Activated naive CD4-positive, alpha-beta T cell treated with anti-CD3 and anti-CD28 coated beads, Interleukin-2, amount 10 ng/mL, durations not matched to agents 7 days and 5 days (primary cell): ENCODE data around the gene SLAMF1.
A peak's percentile ranks its signal among the peaks of the same experiment; 100 is the strongest.
"Not testable (repeated sequence)": the region's sequence is repeated elsewhere in the genome, so short reads cannot be mapped to it uniquely, and the experiment has no call there.

Source experiments
- CTCF ChIA-PET: fragments of 350-600 bp; sonication (Branson Sonifier 250); formaldehyde crosslinking; loops from one replicate; lab custom pipeline; 2021; ENCODE audit warnings: antibody characterized with exemption; lab: Charles Lee
- DNase-seq: peaks from one replicate; pipeline ENCODE4 v3.0.0-alpha.2; 2020
- H3K27ac Mint-ChIP-seq: one replicate; pipeline ENCODE4 v1.8.0; 2021; ENCODE audit warnings: mild to moderate bottlenecking, moderate library complexity, mixed read lengths
- H3K27me3 Mint-ChIP-seq: one replicate; pipeline ENCODE4 v1.8.0; 2021; ENCODE audit warnings: mild to moderate bottlenecking, mixed read lengths
- H3K36me3 Mint-ChIP-seq: one replicate; pipeline ENCODE4 v1.8.0; 2021; ENCODE audit warnings: mixed read lengths
- H3K4me1 Mint-ChIP-seq: one replicate; pipeline ENCODE4 v1.8.0; 2021; ENCODE audit warnings: mixed read lengths
- H3K4me3 Mint-ChIP-seq: one replicate; pipeline ENCODE4 v1.8.0; 2021; ENCODE audit warnings: mild to moderate bottlenecking, moderate library complexity, mixed read lengths
- H3K9me3 Mint-ChIP-seq: one replicate; pipeline ENCODE4 v1.8.0; 2021; ENCODE audit warnings: mixed read lengths

The SLAMF1 gene

DNA sequence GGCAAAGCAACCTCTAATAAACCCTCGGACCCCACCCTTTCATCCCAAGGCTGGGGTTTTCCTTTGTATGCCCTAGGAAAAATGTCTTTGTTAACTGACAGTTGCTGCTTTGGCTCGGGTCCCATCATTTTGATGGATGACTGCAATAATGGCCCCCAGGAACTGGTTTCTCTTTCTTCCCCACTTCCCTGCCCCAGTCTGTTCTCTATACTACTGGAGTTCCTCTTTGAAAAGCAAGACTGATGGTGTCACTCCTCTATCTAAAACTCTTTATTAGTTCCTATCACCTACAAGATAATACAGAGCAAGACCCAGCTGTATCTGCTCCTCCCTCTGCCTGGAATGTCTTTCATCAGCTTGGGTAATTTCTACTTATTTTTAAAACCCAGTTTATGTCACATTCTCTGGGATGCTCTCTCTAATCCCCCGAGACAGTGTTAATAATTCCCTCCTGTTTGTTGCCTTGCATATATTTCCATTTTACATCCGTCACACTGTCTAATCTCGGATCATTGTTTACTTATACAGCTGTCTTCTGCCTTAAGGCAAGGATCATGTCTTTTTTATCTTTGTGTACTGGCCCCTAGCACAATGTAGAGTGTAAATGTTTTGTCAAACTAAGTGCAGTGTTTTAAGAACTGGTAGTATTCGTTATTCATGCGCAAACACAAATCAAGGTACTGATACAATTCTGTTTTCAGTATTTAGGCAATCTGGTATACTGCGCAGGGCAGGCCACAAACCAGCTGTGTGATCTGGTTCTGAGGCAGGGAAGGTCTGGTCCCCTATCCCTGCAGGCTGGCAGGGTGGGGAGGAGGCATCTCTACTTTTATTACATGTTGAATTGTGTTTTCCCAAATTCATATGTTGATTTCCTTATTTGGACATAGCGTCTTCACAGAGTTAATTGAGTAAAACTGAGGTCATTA lies 16.1 kb downstream of the SLAMF1 start:
- Mint-ChIP-seq H3K36me3 (peaks cover 82% of the 10 kb centered on the region), H3K4me1 (peaks cover 95% of the 10 kb centered on the region), H3K9me3 (no peaks in the 10 kb centered on the region), H3K27ac (peak overlapping the region; percentile 97), H3K4me3 (peak overlapping the region; percentile 64), H3K27me3 (no peaks in the 10 kb centered on the region)
- CTCF ChIA-PET = interaction anchor here (0.9 to 2.4 kb wide), 6 partner anchors 12 to 50 kb away, joined by 3 to 14 read pairs (median 6); partner anchors contain the start of gene SLAMF1
- no peak for DNase-seq

DNA sequence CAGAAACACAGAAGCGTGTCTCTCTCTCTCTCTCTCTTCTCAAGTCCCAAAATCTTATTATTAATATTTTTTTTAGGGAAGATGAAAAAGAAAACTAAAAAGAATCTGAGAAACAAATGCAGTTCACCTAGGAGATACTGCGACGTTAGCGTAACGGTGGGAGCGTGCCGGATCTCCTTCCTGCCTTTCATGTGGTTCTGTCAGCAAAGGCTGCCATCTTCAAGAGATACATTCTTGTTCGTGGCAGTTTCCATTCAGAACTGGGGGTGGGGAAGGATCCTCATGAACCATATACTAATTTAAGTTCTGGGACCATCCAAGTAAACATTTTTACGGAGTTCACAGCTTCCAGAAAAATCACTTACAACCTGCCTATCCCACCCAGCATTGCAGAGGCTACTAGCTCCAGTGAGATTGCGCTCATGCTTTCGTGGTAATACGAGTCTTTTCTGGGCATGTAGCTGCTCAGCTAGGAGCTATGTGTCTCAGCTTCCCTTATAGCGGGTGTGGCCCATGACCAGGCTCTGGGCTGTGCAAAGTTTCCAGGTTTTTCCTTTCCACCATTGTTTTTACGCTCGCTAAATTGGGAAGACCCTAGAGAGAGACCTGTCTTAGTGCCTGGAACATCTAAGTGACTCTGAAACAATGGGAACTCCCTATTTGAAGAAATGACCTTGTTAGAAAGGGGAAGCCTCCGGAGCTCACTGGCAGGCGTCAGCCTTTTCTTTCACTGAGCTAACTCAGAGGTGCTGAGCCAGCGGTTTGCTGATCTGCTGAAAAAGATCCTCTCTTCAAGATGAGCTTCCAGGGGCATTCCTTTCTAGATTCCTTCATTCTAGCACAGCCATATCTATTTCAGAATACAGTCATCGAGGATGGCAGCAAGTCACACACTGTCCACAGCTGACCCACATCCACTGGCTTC lies 17.3 kb downstream of the SLAMF1 start:
- Mint-ChIP-seq H3K4me1 (peaks cover 97% of the 10 kb centered on the region), H3K4me3 (peak overlapping the region; percentile 64), H3K9me3 (no peaks in the 10 kb centered on the region), H3K27me3 (no peaks in the 10 kb centered on the region), H3K36me3 (peaks cover 83% of the 10 kb centered on the region), H3K27ac (peak overlapping the region; percentile 97)
- peak; percentile 91 for DNase-seq
- CTCF ChIA-PET = interaction anchor here (0.7 to 4.3 kb wide), 9 partner anchors 10 to 201 kb away, joined by 3 to 23 read pairs (median 4); partner anchors contain the start of gene SLAMF1

DNA sequence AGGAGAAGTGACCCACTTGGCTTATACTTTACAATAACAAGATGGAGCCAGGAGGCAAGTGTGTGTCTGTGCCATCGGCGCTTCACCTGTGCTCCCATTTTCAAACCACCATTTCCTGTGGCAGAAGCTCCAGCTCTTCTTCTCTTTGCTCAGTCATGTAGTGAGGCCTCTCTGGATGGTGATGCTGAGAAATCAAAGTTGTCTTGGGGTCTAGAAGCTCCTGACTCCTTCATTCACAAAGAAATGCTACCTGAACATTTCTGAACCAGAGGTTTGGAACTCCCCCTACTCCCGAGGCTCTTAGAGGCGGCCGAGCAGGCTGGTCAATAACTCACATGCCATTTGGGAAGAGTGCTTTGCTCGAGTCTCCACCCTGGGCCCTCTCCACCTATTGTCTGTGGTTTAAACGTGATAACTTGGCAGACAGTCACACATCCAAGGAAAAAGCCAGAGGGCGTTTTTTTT lies 18.0 kb downstream of the SLAMF1 start:
- no peaks in the 10 kb centered on the region for H3K9me3 Mint-ChIP-seq
- CTCF ChIA-PET = interaction anchor here (0.6 to 4.3 kb wide), 13 partner anchors 10 to 200 kb away, joined by 3 to 23 read pairs (median 4); partner anchors contain the start of gene SLAMF1
- peak overlapping the region; percentile 97 for H3K27ac Mint-ChIP-seq
- DNase-seq = peak; percentile 57
- peaks cover 82% of the 10 kb centered on the region for H3K36me3 Mint-ChIP-seq
- H3K27me3 Mint-ChIP-seq = no peaks in the 10 kb centered on the region
- peaks cover 97% of the 10 kb centered on the region for H3K4me1 Mint-ChIP-seq
- H3K4me3 Mint-ChIP-seq = peak overlapping the region; percentile 63

DNA sequence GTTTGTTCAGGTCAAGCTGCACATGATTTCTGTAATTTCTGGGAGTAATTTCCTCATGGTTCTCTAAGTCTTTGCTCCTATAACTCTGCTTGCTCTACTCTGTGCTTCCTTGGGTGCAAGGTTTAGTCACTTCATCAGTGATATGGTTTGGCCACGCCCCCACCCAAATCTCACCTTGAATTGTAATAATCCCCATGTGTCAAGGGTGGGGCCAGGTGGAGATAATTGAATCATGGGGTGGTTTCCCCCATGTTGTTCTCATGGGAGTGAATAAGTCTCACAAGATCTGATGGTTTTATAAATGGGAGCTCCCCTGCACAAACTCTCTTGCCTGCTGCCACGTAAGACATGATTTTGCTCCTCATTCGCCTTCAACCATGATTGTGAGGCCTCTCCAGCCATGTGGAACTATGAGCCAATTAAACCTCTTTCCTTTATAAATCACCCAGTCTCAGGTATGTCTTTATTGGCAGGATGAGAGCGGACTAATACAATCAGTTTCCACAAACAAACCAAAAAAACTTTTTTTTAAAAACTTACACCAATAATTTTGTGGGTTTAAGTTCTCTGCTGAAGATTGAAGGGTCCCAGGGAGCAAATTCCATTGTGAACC lies 19.1 kb downstream of the SLAMF1 start:
- peak overlapping the region; percentile 3 for H3K4me3 Mint-ChIP-seq
- H3K27me3 Mint-ChIP-seq, DNase-seq, H3K9me3 Mint-ChIP-seq: not testable (repeated sequence)
- H3K36me3 Mint-ChIP-seq = peaks cover 82% of the 10 kb centered on the region
- peaks cover 97% of the 10 kb centered on the region for H3K4me1 Mint-ChIP-seq
- peak overlapping the region; percentile 97 for H3K27ac Mint-ChIP-seq
- CTCF ChIA-PET = interaction anchor here (0.9 to 4.3 kb wide), 11 partner anchors 9 to 199 kb away, joined by 3 to 23 read pairs (median 4); no protein-coding TSS in a partner anchor

DNA sequence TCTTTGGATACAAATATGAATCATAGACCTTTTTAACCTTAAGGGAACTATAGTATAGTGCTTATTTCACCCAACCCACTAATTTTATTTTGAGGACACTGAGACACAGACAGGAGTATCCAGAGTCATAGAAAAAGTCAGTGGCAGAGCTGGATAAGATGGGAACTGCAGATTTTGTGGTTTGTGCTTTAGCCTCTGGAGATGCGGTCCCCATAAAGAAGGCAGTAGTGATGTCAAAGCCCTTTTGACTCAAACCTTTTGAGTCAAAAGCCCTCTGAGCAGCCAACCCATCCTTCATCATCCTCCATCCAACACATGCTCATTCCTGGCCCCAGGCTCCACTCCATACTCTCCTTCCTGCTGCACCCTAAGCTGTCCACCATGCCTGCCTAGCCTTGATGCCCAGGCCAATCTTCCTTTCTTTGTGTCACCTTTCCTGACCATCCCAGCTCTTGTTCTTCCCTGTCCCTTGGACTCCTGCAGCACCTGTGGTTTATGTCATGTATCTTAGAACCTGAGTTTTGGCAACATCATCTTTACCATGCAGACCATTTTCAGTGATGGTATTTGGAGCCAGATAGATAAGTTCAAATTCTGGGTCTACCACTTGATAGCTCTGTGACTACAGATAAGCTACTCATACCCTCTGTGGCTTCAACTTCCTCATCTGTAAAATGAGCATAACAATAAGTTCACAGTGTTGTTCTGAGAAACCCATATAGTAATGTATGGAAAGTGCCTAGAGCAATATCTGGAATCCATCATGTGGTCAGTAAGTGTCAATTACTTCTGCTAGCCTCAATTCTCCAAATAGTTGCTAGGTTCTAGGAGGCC lies 20.1 kb downstream of the SLAMF1 start:
- Mint-ChIP-seq H3K27ac (peak overlapping the region; percentile 97), H3K27me3 (no peaks in the 10 kb centered on the region), H3K9me3 (no peaks in the 10 kb centered on the region), H3K4me1 (peaks cover 99% of the 10 kb centered on the region), H3K4me3 (peak overlapping the region; percentile 40), H3K36me3 (peaks cover 84% of the 10 kb centered on the region)
- no peak for DNase-seq
- CTCF ChIA-PET = interaction anchor here (0.8 to 4.3 kb wide), 10 partner anchors 8 to 84 kb away, joined by 3 to 23 read pairs (median 4); partner anchors contain the start of gene CD48

DNA sequence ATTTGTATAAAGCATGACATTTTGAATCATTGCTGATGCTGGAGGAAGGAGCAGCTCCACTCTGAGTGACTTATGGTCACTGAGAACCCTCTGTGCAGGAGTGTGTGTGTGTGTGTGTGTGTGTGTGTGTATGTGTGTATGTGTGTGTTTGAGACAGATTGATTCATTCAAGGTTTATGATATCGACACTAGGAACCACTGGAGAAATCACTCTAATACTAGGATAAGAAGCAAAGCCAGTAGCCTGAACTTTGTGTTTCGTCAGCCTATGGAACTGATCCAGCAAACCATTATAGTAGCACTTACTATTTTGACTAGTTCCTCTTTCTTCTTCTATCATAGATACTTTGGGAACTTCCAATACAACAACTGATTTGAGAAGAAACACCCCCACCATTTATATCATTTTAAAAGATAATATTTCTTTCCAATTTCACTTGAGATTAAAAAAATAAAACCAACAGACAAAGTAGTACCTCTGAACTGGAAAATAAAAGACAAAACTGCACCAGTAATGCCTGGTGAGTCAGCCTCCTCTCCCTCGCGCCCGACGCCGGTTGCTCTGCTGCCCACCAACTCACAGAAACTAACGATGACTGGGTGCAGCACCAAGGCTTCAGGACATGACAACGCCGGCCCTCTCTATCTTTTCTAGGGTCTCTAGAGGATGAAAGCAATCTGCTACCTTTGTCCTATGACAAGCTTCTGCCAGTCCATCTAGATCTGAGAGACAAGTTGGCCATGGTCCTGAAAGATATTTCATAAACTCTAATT lies 20.9 kb downstream of the SLAMF1 start:
- DNase-seq = peak; percentile 39
- no peaks in the 10 kb centered on the region for H3K27me3 Mint-ChIP-seq
- peaks cover 99% of the 10 kb centered on the region for H3K4me1 Mint-ChIP-seq
- peak overlapping the region; percentile 97 for H3K27ac Mint-ChIP-seq
- no peaks in the 10 kb centered on the region for H3K9me3 Mint-ChIP-seq
- peaks cover 83% of the 10 kb centered on the region for H3K36me3 Mint-ChIP-seq
- no peak overlapping the region for H3K4me3 Mint-ChIP-seq
- CTCF ChIA-PET = interaction anchor here (0.9 to 4.3 kb wide), 7 partner anchors 14 to 85 kb away, joined by 3 to 23 read pairs (median 4); partner anchors contain the start of gene CD48

DNA sequence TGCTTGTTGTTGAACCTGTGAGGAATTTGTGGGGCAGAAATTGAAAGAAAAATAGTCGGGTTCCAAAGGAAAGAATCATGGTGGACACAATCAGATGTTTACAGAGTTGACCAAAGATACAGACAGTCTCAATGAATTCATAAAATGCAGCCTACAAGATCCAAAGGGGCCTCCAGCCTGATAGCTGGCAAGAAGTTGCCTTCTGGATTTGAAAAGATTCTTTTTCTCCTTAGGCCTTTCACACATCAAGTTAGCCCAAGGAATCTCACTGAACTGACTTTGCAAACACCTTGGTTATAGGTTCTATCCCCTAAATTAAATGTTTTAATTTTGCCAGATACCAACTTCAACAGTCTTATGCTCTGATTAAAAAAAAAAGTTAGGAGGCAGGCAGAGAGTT lies 21.5 kb downstream of the SLAMF1 start:
- Mint-ChIP-seq H3K36me3 (peaks cover 79% of the 10 kb centered on the region), H3K4me1 (peaks cover 94% of the 10 kb centered on the region), H3K4me3 (no peak overlapping the region), H3K27ac (peak overlapping the region; percentile 72), H3K27me3 (no peaks in the 10 kb centered on the region), H3K9me3 (no peaks in the 10 kb centered on the region)
- CTCF ChIA-PET = interaction anchor here (1.1 to 2.8 kb wide), 3 partner anchors 16 to 50 kb away, joined by 3 to 8 read pairs (median 4); no protein-coding TSS in a partner anchor
- DNase-seq = no peak

DNA sequence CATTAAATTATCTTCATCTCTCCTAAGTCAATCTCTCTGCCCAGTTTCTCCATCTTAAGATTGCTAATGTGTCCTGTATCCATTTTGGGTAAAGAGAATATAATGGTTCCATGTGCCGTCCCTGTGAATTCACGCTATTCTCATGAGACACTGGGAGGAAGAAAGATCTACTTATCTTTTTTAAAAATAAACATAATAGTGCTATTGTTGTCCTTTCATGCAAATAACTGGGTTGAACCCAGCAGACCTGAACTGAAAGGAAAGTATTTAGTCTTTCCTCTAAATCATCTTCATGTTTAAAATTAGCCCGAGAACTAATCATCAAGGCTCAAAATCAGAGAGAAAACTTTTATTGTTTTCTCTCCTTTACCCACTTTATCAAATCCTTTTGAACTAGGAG lies 22.4 kb downstream of the SLAMF1 start:
- Mint-ChIP-seq H3K27me3 (no peaks in the 10 kb centered on the region), H3K27ac (peak overlapping the region; percentile 72), H3K36me3 (peaks cover 83% of the 10 kb centered on the region), H3K9me3 (no peaks in the 10 kb centered on the region), H3K4me3 (no peak overlapping the region), H3K4me1 (peaks cover 93% of the 10 kb centered on the region)
- no peak for DNase-seq
- CTCF ChIA-PET = interaction anchor here (1.1 to 2.8 kb wide), 4 partner anchors 15 to 51 kb away, joined by 3 to 8 read pairs (median 4); no protein-coding TSS in a partner anchor

DNA sequence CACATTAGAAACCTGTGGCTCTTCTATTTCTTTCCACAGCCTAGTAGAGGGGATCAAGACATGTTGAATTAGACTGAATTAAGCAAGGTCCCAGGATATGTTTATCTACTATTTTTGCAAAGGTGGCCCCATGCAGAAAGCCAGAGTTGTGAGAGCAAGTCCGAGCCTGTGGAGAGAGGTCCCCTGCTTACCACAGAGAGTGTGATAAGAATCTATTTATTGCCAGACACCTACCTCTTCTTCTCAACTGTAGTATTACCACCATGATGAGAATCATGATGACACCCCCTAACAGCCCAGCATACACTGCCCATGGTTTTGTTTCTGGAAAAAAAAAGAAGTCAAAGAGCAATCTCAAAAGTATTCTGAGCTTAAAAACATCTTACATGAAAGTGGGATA lies 23.0 kb downstream of the SLAMF1 start:
- Mint-ChIP-seq H3K27ac (peak overlapping the region; percentile 91), H3K27me3 (no peaks in the 10 kb centered on the region), H3K9me3 (peaks cover 5% of the 10 kb centered on the region), H3K36me3 (peaks cover 87% of the 10 kb centered on the region), H3K4me3 (no peak overlapping the region), H3K4me1 (peaks cover 94% of the 10 kb centered on the region)
- CTCF ChIA-PET = interaction anchor here (0.9 to 2.3 kb wide), 5 partner anchors 15 to 51 kb away, joined by 3 to 9 read pairs (median 4); partner anchors contain the start of gene SLAMF1
- no peak for DNase-seq

DNA sequence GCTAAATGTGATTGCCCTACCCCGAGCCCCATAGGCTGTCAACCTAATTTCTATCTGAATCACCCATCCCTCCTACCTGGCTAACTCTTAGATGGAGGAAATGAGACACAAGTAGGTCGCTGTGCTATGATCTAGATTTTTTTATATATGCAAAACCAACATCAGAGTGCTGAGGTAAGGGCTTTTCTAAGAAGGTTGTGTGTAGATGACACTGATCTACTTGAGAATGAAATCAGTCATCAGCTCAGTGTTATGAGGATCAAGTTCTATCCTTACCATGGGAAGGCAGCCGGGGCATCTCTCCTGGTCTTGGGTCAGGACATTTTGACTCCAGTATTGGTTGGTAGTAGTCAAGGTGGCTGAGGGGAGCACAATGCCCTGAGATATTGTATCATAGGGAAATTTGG lies 23.6 kb downstream of the SLAMF1 start:
- Mint-ChIP-seq H3K27me3 (no peaks in the 10 kb centered on the region), H3K27ac (peak overlapping the region; percentile 91), H3K4me3 (peak overlapping the region; percentile 27), H3K9me3 (peaks cover 7% of the 10 kb centered on the region), H3K4me1 (peaks cover 92% of the 10 kb centered on the region), H3K36me3 (peaks cover 85% of the 10 kb centered on the region)
- CTCF ChIA-PET = interaction anchor here (0.9 to 2.3 kb wide), 4 partner anchors 14 to 52 kb away, joined by 3 to 9 read pairs (median 4); partner anchors contain the start of gene SLAMF1
- no peak for DNase-seq

DNA sequence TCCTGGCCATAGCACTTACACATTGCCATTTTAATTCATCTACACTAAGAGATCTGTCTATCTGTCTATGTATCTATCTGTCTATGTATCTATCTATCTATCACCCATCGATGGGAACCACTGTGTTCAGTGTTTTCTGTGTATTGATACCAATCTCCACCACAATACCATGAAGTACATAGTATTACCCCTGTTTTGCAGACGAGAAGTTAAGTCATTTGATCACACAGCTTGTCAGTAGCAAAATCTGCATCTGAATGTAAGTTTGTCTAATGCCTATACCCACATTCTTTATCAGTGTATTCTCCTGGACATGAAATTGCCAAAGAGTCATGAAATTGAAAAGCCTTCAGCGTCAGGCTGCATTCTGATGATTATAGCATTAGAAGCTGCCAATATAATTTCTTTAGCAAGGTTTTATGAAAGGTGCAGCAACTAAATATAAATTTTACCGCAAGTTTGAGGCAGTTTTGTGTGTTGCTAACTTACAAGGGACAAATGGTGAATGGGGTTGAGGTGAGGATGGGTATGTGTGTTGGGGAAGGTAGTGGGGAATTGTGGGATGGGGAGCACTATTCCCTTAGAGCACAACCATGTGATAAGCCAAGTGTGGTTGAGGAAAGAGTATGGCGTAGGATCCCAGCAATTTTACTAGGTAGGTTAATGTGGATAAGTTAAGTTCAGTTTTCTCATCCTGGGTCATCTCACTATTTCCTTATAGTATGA lies 24.2 kb downstream of the SLAMF1 start:
- H3K27me3 Mint-ChIP-seq = no peaks in the 10 kb centered on the region
- peaks cover 92% of the 10 kb centered on the region for H3K4me1 Mint-ChIP-seq
- peak overlapping the region; percentile 91 for H3K27ac Mint-ChIP-seq
- no peak overlapping the region for H3K4me3 Mint-ChIP-seq
- H3K36me3 Mint-ChIP-seq = peaks cover 84% of the 10 kb centered on the region
- CTCF ChIA-PET = interaction anchor here (0.7 to 5.4 kb wide), 9 partner anchors 10 to 146 kb away, joined by 3 to 69 read pairs (median 4); partner anchors contain the start of gene SLAMF1
- no peak for DNase-seq
- peaks cover 7% of the 10 kb centered on the region for H3K9me3 Mint-ChIP-seq
